HEK293 (cell line): ENCODE measurements around the gene BAG5.

Experiments
- CTCF ChIP-seq: fragments of 450-650 bp; formaldehyde crosslinking; IDR thresholded peaks from 2 replicates; pipeline ENCODE4 v1.5.1; 2016; ENCODE audit warnings: missing biosample characterization, missing genetic modification characterization
- HOXA7 ChIP-seq: sonication (generic); formaldehyde crosslinking; IDR thresholded peaks from 2 replicates; pipeline ENCODE4 v1.8.1; 2022; ENCODE audit warnings: missing genetic modification reagents, borderline replicate concordance
- REST ChIP-seq: fragments of 450-650 bp; formaldehyde crosslinking; IDR thresholded peaks from 2 replicates; pipeline ENCODE4 v1.5.1; 2016; ENCODE audit warnings: missing biosample characterization, missing genetic modification characterization
- ZNF133 ChIP-seq: fragments of 450-650 bp; formaldehyde crosslinking; IDR thresholded peaks from 2 replicates; pipeline ENCODE4 v1.5.1; 2016; ENCODE audit warnings: missing biosample characterization, missing genetic modification characterization
- ZNF140 ChIP-seq: fragments of 450-650 bp; formaldehyde crosslinking; IDR thresholded peaks from 2 replicates; pipeline ENCODE4 v1.5.1; 2016; ENCODE audit warnings: missing biosample characterization, missing genetic modification characterization
- ZNF549 ChIP-seq: fragments of 450-650 bp; IDR thresholded peaks from 2 replicates; pipeline ENCODE4 v1.5.1; 2018; ENCODE audit warnings: missing biosample characterization, missing genetic modification characterization, mild to moderate bottlenecking, inconsistent platforms, moderate library complexity
- ZNF596 ChIP-seq: fragments of 450-650 bp; IDR thresholded peaks from 2 replicates; pipeline ENCODE4 v1.5.0; 2018; ENCODE audit warnings: missing biosample characterization, mild to moderate bottlenecking, missing genetic modification characterization, moderate library complexity
- ZNF768 ChIP-seq: fragments of 450-650 bp; formaldehyde crosslinking; IDR thresholded peaks from 2 replicates; pipeline ENCODE4 v1.5.1; 2018; ENCODE audit warnings: missing biosample characterization, mild to moderate bottlenecking, missing genetic modification characterization

GRCh38 chr14:103533999-103534575 is 28.4 kb downstream of the BAG5 start:
- TF ChIP-seq CTCF (tag by site-specific recombination) = no peak
- no peak for TF ChIP-seq ZNF140 (tag by site-specific recombination)
- no peak for TF ChIP-seq REST (tag by site-specific recombination)
- no peak for TF ChIP-seq ZNF549 (tag by site-specific recombination)
- TF ChIP-seq ZNF768 (tag by site-specific recombination) = no peak
- no peak for TF ChIP-seq ZNF133 (tag by site-specific recombination)
- no peak for TF ChIP-seq HOXA7 (CRISPR knock-in tag)
- TF ChIP-seq ZNF596 = no peak
